Measurements from ENCODE around the gene XRCC5. TPM values are rescaled to one million over a fixed set of nuclear protein-coding genes. Genes with fewer than 3 reads are reported as not detected.

Gene XRCC5
- total and polyA plus RNA-seq, 10 donors, result 63.5 to 252 (median 179) TPM

GRCh38 chr2:216170076-216170763 is 61.1 kb downstream of the XRCC5 start:
- no peak for TF ChIP-seq POLR2AphosphoS5 (IDR thresholded peaks at IDR 0.05)
- no peak for TF ChIP-seq POLR2A (IDR thresholded peaks at IDR 0.05)
- TF ChIP-seq, protein P1, sequence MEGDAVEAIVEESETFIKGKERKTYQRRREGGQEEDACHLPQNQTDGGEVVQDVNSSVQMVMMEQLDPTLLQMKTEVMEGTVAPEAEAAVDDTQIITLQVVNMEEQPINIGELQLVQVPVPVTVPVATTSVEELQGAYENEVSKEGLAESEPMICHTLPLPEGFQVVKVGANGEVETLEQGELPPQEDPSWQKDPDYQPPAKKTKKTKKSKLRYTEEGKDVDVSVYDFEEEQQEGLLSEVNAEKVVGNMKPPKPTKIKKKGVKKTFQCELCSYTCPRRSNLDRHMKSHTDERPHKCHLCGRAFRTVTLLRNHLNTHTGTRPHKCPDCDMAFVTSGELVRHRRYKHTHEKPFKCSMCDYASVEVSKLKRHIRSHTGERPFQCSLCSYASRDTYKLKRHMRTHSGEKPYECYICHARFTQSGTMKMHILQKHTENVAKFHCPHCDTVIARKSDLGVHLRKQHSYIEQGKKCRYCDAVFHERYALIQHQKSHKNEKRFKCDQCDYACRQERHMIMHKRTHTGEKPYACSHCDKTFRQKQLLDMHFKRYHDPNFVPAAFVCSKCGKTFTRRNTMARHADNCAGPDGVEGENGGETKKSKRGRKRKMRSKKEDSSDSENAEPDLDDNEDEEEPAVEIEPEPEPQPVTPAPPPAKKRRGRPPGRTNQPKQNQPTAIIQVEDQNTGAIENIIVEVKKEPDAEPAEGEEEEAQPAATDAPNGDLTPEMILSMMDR (IDR thresholded peaks at IDR 0.05 in 8 of 11, conservative IDR thresholded peaks at IDR 0.05 in 3 of 11), result no peak
- Histone ChIP-seq H3K4me3 (no peak overlapping the region), H3K27ac (peak overlapping the region in 2 of 8 donors; percentile 13 to 22), H3K4me1 (peaks cover 0 to 23% (median 0%) of the 10 kb centered on the region in 6 donors), H3K9me3 (no peaks in the 10 kb centered on the region), H3K27me3 (replicated peaks in 1 of 7) (no peaks in the 10 kb centered on the region), H3K36me3 (peaks cover 5 to 100% (median 55%) of the 10 kb centered on the region in 6 donors)
- WGBS, 5 donors, result 77 to 87% (median 84%) methylated on average over 4 of the region's 4 CpGs
- DNase-seq, result no peak
- intact Hi-C loops (cut with DNase I; ENCODE audit: low total_unique reads), result no loop called here

- intact Hi-C loops (cut with DNase I; ENCODE audit: low total_unique reads), result no loop called here
- no peak for DNase-seq
- 86 to 95% (median 89%) methylated on average over 3 of the region's 3 CpGs for WGBS, 5 donors
- no peaks in the 10 kb centered on the region for H3K9me3 ChIP-seq
- peak overlapping the region in 2 of 8 donors; percentile 13 to 22 for H3K27ac ChIP-seq
- no peak overlapping the region for H3K4me3 ChIP-seq
- TF ChIP-seq POLR2AphosphoS5 (IDR thresholded peaks at IDR 0.05) (no peak), POLR2A (IDR thresholded peaks at IDR 0.05) (no peak)
- TF ChIP-seq, protein P1 (IDR thresholded peaks at IDR 0.05 in 8 of 11, conservative IDR thresholded peaks at IDR 0.05 in 3 of 11), result no peak
- H3K36me3 ChIP-seq, result peaks cover 5 to 100% (median 59%) of the 10 kb centered on the region in 6 donors
- H3K27me3 ChIP-seq (replicated peaks in 1 of 7), result no peaks in the 10 kb centered on the region
- peaks cover 0 to 20% (median 0%) of the 10 kb centered on the region in 6 donors for H3K4me1 ChIP-seq
These were observed 61.9 kb downstream of the XRCC5 start for GRCh38 chr2:216171011-216171410.

- Histone ChIP-seq H3K4me1 (peaks cover 0 to 33% (median 0%) of the 10 kb centered on the region in 6 donors), H3K9me3 (no peaks in the 10 kb centered on the region), H3K27ac (no peak overlapping the region), H3K36me3 (peaks cover 0 to 96% (median 57%) of the 10 kb centered on the region in 6 donors), H3K27me3 (replicated peaks in 1 of 7) (no peaks in the 10 kb centered on the region), H3K4me3 (no peak overlapping the region)
- WGBS, 5 donors, result 90 to 98% (median 97%) methylated on average over 7 of the region's 7 CpGs
- intact Hi-C loops (cut with DNase I; ENCODE audit: low total_unique reads), result no loop called here
- DNase-seq, result no peak
- TF ChIP-seq POLR2A (IDR thresholded peaks at IDR 0.05) (no peak), POLR2AphosphoS5 (IDR thresholded peaks at IDR 0.05) (no peak)
- TF ChIP-seq, protein P1 (IDR thresholded peaks at IDR 0.05 in 8 of 11, conservative IDR thresholded peaks at IDR 0.05 in 3 of 11), result no peak
These were observed 63.3 kb downstream of the XRCC5 start for GRCh38 chr2:216172493-216172892.

GRCh38 chr2:216179015-216179414 is 69.9 kb downstream of the XRCC5 start:
- DNase-seq, result no peak
- no peaks in the 10 kb centered on the region for H3K9me3 ChIP-seq
- H3K4me3 ChIP-seq, result no peak overlapping the region
- TF ChIP-seq POLR2A (IDR thresholded peaks at IDR 0.05) (no peak), POLR2AphosphoS5 (IDR thresholded peaks at IDR 0.05) (no peak)
- TF ChIP-seq, protein P1 (IDR thresholded peaks at IDR 0.05 in 8 of 11, conservative IDR thresholded peaks at IDR 0.05 in 3 of 11), result no peak
- intact Hi-C loops (cut with DNase I; ENCODE audit: low total_unique reads), result no loop called here
- 84 to 93% (median 90%) methylated on average over 1 of the region's 1 CpG for WGBS, 5 donors
- no peak overlapping the region for H3K27ac ChIP-seq
- H3K27me3 ChIP-seq (replicated peaks in 1 of 7), result no peaks in the 10 kb centered on the region
- peaks cover 10 to 49% (median 19%) of the 10 kb centered on the region in 6 donors for H3K4me1 ChIP-seq
- peaks cover 0 to 77% (median 45%) of the 10 kb centered on the region in 6 donors for H3K36me3 ChIP-seq
